Natural killer cell (primary cell): ENCODE results near the gene LPCAT2. TPM values are rescaled to one million over a fixed set of nuclear protein-coding genes. Genes with fewer than 3 reads are reported as not detected.

Source experiments
- ATAC-seq, 3 donors: fragments of 150-1000 bp in 2 of 3; fragments of 200-7000 bp in 1 of 3; cut with Tn5 transposase; 1 replicate in 1 of 3; 2 replicates in 2 of 3; pipeline ENCODE4 v1.10.0; 2021; ENCODE audit warnings: mild to moderate bottlenecking in 2 of 3, moderate library complexity in 2 of 3
- DNase-seq, 2 donors: peaks; one replicate each; pipeline versions ENCODE4 v3.0.0 to v3.0.0-alpha.2; 2013 to 2021; ENCODE audit warnings: mixed read lengths in 1 of 2
- H3K27ac ChIP-seq: one replicate; pipeline ENCODE4 v1.5.1; 2013; ENCODE audit warnings: mild to moderate bottlenecking, low read length
- H3K27me3 ChIP-seq: one replicate; pipeline ENCODE4 v1.6.1; 2013; ENCODE audit warnings: low read length; ENCODE audit not compliant: control insufficient read depth, insufficient read depth
- H3K36me3 ChIP-seq: one replicate; pipeline ENCODE4 v1.6.1; 2013; ENCODE audit warnings: low read length; ENCODE audit not compliant: control insufficient read depth, insufficient read depth
- H3K4me1 ChIP-seq: one replicate; pipeline ENCODE4 v1.6.1; 2013; ENCODE audit warnings: low read length; ENCODE audit not compliant: control insufficient read depth, insufficient read depth
- H3K4me3 ChIP-seq: one replicate; pipeline ENCODE4 v1.5.1; 2013; ENCODE audit warnings: low read length
- H3K9me3 ChIP-seq: one replicate; pipeline ENCODE4 v1.6.1; 2013; ENCODE audit warnings: low read length; ENCODE audit not compliant: control insufficient read depth, insufficient read depth
- H3K27ac Mint-ChIP-seq, 2 donors: one replicate each; pipeline ENCODE4 v1.8.0; 2022; ENCODE audit warnings: mild to moderate bottlenecking in 2 of 2, mixed read lengths in 2 of 2, moderate library complexity in 1 of 2
- H3K27me3 Mint-ChIP-seq, 2 donors: one replicate each; pipeline ENCODE4 v1.8.0; 2022; ENCODE audit warnings: low read depth in 2 of 2, mixed read lengths in 2 of 2
- H3K36me3 Mint-ChIP-seq: one replicate; pipeline ENCODE4 v1.8.0; 2022; ENCODE audit warnings: mixed read lengths
- H3K4me1 Mint-ChIP-seq, 2 donors: one replicate each; pipeline ENCODE4 v1.8.0; 2022; ENCODE audit warnings: mixed read lengths in 2 of 2
- H3K4me3 Mint-ChIP-seq: one replicate; pipeline ENCODE4 v1.8.0; 2022; ENCODE audit warnings: mild to moderate bottlenecking, moderate library complexity, mixed read lengths
- H3K9me3 Mint-ChIP-seq, 2 donors: one replicate each; pipeline ENCODE4 v1.8.0; 2022; ENCODE audit warnings: mixed read lengths in 2 of 2
- WGBS: methylation state at CpG from one replicate; pipeline ENCODE4 v1.1.7; 2013; ENCODE audit warnings: missing lambda C conversion rate; ENCODE audit not compliant: insufficient coverage; 5-methylcytosine and 5-hydroxymethylcytosine counted together
- intact Hi-C: fragments of 100-400 bp; cut with micrococcal nuclease; formaldehyde crosslinking; loops from one replicate; pipeline ENCODE4 v1.14.2; 2022
- total RNA-seq, 4 donors: library from RNA; stranded (reverse); fragments of 120-200 nt in 1 of 4; gene quantifications; one replicate each; pipeline versions ENCODE4 v1.2.3 to v1.2.4, GENCODE V29; 2013 to 2022
- TF ChIP-seq, protein P1 (sequence below): fragments of 200-600 bp; IDR thresholded peaks from one replicate; pipeline ENCODE4 v1.8.0; 2022; ENCODE audit warnings: antibody characterized with exemption

LPCAT2 gene
- total RNA-seq, 3 donors from 2014 or later (not counting 1 experiment from before 2014, with no cell fraction given), result 1.6 to 23.5 (median 3.1) TPM

DNA sequence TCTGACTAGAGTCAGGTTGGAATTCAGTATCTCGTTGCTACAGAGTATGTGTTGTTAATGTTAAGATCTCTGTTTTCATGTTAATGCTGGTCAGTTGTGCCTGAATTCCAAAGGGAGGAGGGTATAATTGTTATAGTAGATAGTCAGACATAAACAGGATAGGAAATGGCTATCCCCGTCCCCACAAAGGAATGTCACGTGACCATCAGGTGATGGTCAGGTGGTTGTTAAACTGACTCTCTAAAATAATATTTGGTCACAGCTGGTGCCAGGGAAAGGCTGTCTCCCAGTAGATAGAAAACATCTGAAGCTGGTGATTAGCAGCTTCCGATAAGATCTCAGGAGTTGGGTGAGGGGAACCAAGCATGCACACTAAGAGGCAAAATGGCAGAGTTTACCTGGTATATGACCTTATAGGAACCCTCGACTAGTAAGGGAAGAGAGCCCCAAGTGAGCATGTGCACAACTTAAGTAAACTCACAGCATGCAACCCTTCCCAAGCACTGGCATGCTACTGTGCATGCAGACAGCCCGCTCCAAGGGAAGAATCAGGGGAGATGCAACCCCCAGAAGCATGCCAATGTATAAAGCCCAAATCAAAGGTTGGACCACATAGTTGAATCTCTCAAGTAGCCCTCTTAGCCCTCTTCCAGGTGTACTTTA is 119.6 kb downstream of the LPCAT2 start:
- Mint-ChIP-seq H3K27me3 (peaks cover 3 to 7% of the 10 kb centered on the region in 2 donors), H3K4me3 (no peak overlapping the region), H3K27ac (no peak overlapping the region), H3K9me3 (no peaks in the 10 kb centered on the region), H3K4me1 (no peaks in the 10 kb centered on the region), H3K36me3 (no peaks in the 10 kb centered on the region)
- no peak for ATAC-seq
- intact Hi-C loops, result no loop called here
- no peaks in the 10 kb centered on the region for H3K9me3 ChIP-seq
- 77% methylated on average over 6 of the region's 6 CpGs for WGBS
- DNase-seq, result no peak
- no peak overlapping the region for H3K4me3 ChIP-seq
- H3K4me1 ChIP-seq, result no peaks in the 10 kb centered on the region
- H3K27ac ChIP-seq, result no peak overlapping the region
- TF ChIP-seq, protein P1, sequence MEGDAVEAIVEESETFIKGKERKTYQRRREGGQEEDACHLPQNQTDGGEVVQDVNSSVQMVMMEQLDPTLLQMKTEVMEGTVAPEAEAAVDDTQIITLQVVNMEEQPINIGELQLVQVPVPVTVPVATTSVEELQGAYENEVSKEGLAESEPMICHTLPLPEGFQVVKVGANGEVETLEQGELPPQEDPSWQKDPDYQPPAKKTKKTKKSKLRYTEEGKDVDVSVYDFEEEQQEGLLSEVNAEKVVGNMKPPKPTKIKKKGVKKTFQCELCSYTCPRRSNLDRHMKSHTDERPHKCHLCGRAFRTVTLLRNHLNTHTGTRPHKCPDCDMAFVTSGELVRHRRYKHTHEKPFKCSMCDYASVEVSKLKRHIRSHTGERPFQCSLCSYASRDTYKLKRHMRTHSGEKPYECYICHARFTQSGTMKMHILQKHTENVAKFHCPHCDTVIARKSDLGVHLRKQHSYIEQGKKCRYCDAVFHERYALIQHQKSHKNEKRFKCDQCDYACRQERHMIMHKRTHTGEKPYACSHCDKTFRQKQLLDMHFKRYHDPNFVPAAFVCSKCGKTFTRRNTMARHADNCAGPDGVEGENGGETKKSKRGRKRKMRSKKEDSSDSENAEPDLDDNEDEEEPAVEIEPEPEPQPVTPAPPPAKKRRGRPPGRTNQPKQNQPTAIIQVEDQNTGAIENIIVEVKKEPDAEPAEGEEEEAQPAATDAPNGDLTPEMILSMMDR, result no peak
- H3K27me3 ChIP-seq, result no peaks in the 10 kb centered on the region
- H3K36me3 ChIP-seq, result no peaks in the 10 kb centered on the region

DNA sequence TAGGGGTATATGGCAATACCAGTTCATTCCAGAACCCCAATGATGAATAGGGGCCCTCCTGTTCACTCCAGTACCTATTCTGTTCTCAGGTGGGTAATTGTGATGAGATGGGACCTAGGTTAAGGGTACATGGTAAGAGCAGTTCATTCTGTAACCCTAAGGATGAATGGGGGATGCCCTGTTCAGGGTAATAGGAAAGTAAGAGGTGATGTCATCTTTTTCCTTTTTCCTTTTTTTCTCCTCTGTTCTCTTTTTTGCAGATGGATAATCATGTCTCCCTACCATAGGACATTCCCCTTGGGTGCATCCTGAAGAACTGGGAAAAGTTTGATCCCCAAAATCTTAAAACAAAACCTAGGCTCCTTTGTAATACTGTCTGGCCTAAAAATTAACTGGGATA is 121.9 kb downstream of the LPCAT2 start:
- no peak overlapping the region for H3K4me3 Mint-ChIP-seq
- no peak overlapping the region for H3K27ac Mint-ChIP-seq
- no peak for ATAC-seq
- DNase-seq, result no peak
- intact Hi-C loops, result no loop called here
- TF ChIP-seq, protein P1, result no peak
- H3K4me1 Mint-ChIP-seq, result no peaks in the 10 kb centered on the region
- H3K27me3 Mint-ChIP-seq, result peaks cover 5 to 7% of the 10 kb centered on the region in 2 donors
- no peaks in the 10 kb centered on the region for H3K36me3 ChIP-seq
- H3K36me3 Mint-ChIP-seq, result no peaks in the 10 kb centered on the region
- H3K27ac ChIP-seq, result no peak overlapping the region
- no peak overlapping the region for H3K4me3 ChIP-seq
- H3K4me1 ChIP-seq, result no peaks in the 10 kb centered on the region
- H3K9me3 Mint-ChIP-seq, result no peaks in the 10 kb centered on the region
- no peaks in the 10 kb centered on the region for H3K27me3 ChIP-seq
- H3K9me3 ChIP-seq, result no peaks in the 10 kb centered on the region

DNA sequence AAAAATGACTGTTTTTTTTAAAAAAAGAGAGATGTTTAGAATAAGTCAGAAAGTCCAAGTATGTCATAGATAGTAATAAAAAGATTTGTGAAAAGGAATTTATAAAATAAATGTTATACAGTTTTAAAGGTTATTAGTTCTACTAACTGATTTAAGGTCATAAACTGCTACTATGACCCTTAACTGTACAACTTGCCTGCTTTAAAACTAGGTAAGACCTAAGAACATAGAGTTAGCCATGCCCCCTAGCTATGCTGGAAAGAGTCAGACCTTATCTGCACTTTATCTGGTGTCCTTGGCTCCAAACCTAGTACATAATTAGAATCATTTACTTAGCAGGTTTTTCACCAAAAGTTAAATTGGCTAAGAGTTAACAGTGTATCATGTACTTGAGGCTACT is 123.4 kb downstream of the LPCAT2 start:
- H3K9me3 ChIP-seq, result no peaks in the 10 kb centered on the region
- Mint-ChIP-seq H3K9me3 (no peaks in the 10 kb centered on the region), H3K4me1 (no peaks in the 10 kb centered on the region), H3K36me3 (no peaks in the 10 kb centered on the region), H3K4me3 (no peak overlapping the region), H3K27ac (no peak overlapping the region), H3K27me3 (peaks cover 5 to 7% of the 10 kb centered on the region in 2 donors)
- intact Hi-C loops, result no loop called here
- TF ChIP-seq, protein P1, result no peak
- no peaks in the 10 kb centered on the region for H3K36me3 ChIP-seq
- H3K4me3 ChIP-seq, result no peak overlapping the region
- no peak overlapping the region for H3K27ac ChIP-seq
- no peak for ATAC-seq
- H3K27me3 ChIP-seq, result no peaks in the 10 kb centered on the region
- no peaks in the 10 kb centered on the region for H3K4me1 ChIP-seq
- no peak for DNase-seq

DNA sequence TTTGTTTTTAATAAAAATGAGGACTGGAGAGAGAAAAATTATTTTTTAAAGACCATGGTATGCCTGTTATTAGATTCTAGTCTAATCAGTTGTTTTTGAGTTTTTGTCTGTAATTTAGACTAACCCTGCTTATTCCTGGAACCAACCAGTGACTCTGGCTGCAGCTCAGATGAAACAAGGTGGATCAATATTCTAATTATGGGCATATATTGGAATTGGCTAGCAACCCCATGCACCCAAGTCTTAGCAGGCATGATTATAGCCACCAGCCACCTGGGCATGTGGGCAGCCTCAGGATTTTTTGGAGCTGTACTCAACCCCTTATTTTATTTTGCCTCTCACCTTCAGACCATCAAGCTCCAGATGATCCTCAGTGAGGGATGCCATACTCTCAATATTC is 125.3 kb downstream of the LPCAT2 start:
- Mint-ChIP-seq H3K4me3 (no peak overlapping the region), H3K27me3 (peaks cover 6 to 7% of the 10 kb centered on the region in 2 donors), H3K27ac (no peak overlapping the region), H3K9me3 (no peaks in the 10 kb centered on the region), H3K4me1 (no peaks in the 10 kb centered on the region), H3K36me3 (no peaks in the 10 kb centered on the region)
- TF ChIP-seq, protein P1, result no peak
- DNase-seq (no peak), ATAC-seq (no peak)
- no peaks in the 10 kb centered on the region for H3K27me3 ChIP-seq
- no peaks in the 10 kb centered on the region for H3K4me1 ChIP-seq
- H3K4me3 ChIP-seq, result no peak overlapping the region
- H3K9me3 ChIP-seq, result no peaks in the 10 kb centered on the region
- no peaks in the 10 kb centered on the region for H3K36me3 ChIP-seq
- H3K27ac ChIP-seq, result no peak overlapping the region
- intact Hi-C loops, result no loop called here
